Measurements from ENCODE around the gene SSH2. TPM values are rescaled to one million over a fixed set of nuclear protein-coding genes. Genes with fewer than 3 reads are reported as not detected.

SSH2 gene
- total and polyA plus RNA-seq, 2 experiments from 2014 or later = 32.4 to 43.2 TPM

GRCh38 chr17:29827179-29827578 is 102.8 kb downstream of the SSH2 start:
- no peak for DNase-seq (ENCODE audit: low read depth in 1 of 2, low spot score in 1 of 2)
- peak overlapping the region; percentile 36 for H3K27ac ChIP-seq
- H3K9me3 ChIP-seq (ENCODE audit: low read depth) = no peaks in the 10 kb centered on the region
- no peaks in the 10 kb centered on the region for H3K27me3 ChIP-seq
- TF ChIP-seq, protein P1, sequence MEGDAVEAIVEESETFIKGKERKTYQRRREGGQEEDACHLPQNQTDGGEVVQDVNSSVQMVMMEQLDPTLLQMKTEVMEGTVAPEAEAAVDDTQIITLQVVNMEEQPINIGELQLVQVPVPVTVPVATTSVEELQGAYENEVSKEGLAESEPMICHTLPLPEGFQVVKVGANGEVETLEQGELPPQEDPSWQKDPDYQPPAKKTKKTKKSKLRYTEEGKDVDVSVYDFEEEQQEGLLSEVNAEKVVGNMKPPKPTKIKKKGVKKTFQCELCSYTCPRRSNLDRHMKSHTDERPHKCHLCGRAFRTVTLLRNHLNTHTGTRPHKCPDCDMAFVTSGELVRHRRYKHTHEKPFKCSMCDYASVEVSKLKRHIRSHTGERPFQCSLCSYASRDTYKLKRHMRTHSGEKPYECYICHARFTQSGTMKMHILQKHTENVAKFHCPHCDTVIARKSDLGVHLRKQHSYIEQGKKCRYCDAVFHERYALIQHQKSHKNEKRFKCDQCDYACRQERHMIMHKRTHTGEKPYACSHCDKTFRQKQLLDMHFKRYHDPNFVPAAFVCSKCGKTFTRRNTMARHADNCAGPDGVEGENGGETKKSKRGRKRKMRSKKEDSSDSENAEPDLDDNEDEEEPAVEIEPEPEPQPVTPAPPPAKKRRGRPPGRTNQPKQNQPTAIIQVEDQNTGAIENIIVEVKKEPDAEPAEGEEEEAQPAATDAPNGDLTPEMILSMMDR (IDR thresholded peaks at IDR 0.05; ENCODE audit: low read depth, low read length) = no peak
- no peaks in the 10 kb centered on the region for H3K36me3 ChIP-seq
- no peak overlapping the region for H3K4me3 ChIP-seq
- H3K4me1 ChIP-seq (ENCODE audit: low read depth) = peaks cover 12% of the 10 kb centered on the region

DNA sequence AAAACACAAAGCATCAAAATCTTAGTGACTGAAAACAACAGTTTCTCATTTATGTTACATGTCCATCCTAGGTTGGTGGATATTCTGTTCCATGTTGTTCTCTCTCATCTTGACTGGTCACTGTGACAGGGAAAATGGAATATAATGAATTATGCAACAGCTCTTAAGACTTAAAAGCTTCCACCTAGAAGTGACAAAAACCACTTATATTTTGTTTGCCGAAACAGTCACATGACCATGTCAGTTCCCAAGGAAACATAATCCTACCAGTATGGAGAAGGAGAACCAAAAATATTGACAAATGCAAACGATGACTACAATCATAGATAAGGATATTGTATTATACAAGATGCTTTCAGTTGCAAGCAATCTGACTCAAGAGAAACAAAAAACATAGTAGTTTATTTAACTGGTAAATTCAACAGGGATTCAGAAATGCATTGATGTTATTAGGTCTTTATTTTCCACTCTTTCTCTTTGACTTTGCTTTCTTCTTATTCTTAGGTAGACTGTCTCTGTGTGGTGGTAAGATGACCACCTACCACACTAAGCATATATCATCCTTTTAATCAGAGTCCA is 103.8 kb downstream of the SSH2 start:
- no peak for DNase-seq (ENCODE audit: low read depth in 1 of 2, low spot score in 1 of 2)
- Histone ChIP-seq H3K4me1 (ENCODE audit: low read depth) (peaks cover 12% of the 10 kb centered on the region), H3K36me3 (no peaks in the 10 kb centered on the region), H3K27ac (no peak overlapping the region), H3K4me3 (no peak overlapping the region), H3K27me3 (no peaks in the 10 kb centered on the region), H3K9me3 (ENCODE audit: low read depth) (no peaks in the 10 kb centered on the region)
- TF ChIP-seq, protein P1 (IDR thresholded peaks at IDR 0.05; ENCODE audit: low read depth, low read length) = no peak

DNA sequence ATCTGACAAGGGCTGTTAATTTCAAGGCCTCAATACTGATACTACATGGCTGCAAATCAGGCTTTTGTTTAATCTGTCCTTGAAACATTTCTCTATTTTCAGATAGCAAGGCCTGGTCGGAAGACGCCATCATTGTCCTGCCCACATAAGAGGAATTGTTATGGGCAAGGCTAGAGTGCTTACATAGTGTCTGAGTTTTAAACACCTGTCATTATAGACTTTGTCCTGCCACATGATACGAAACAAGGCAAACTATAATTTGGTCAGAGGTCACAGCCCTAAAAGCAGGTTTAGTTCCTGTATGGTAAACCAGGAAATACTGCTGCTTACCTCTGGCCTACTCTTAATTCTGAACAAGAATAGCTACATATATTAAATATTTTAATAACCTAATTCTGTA is 104.4 kb downstream of the SSH2 start:
- H3K4me1 ChIP-seq (ENCODE audit: low read depth) = peaks cover 12% of the 10 kb centered on the region
- H3K9me3 ChIP-seq (ENCODE audit: low read depth) = no peaks in the 10 kb centered on the region
- no peak overlapping the region for H3K27ac ChIP-seq
- H3K36me3 ChIP-seq = no peaks in the 10 kb centered on the region
- no peak overlapping the region for H3K4me3 ChIP-seq
- no peaks in the 10 kb centered on the region for H3K27me3 ChIP-seq
- TF ChIP-seq, protein P1 (IDR thresholded peaks at IDR 0.05; ENCODE audit: low read depth, low read length) = no peak
- DNase-seq (ENCODE audit: low read depth in 1 of 2, low spot score in 1 of 2) = no peak

DNA sequence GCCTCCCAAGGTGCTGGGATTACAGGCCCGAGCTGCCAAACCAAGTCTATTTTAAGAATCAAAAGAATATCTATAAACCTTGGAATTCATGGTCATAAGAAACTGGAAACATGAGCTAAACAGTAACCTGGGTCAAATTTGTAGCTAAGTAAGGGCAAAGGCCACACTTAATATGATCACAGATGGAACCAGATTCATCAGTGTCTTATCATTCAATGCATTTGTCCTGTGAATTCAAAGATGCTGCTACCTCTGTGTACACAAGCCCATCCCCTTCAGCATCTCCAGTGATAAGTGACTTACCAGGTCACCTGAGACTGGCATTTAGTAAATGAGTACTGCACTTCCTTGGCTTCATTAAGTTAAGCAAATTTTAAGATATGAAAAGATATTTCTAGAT is 108.1 kb downstream of the SSH2 start:
- Histone ChIP-seq H3K4me3 (no peak overlapping the region), H3K27me3 (no peaks in the 10 kb centered on the region), H3K27ac (no peak overlapping the region), H3K36me3 (no peaks in the 10 kb centered on the region), H3K4me1 (ENCODE audit: low read depth) (peaks cover 5% of the 10 kb centered on the region), H3K9me3 (ENCODE audit: low read depth) (no peaks in the 10 kb centered on the region)
- DNase-seq (ENCODE audit: low read depth in 1 of 2, low spot score in 1 of 2) = no peak
- TF ChIP-seq, protein P1 (IDR thresholded peaks at IDR 0.05; ENCODE audit: low read depth, low read length) = no peak

GRCh38 chr17:29820425-29820824 is 109.6 kb downstream of the SSH2 start:
- H3K4me1 ChIP-seq (ENCODE audit: low read depth) = peaks cover 4% of the 10 kb centered on the region
- DNase-seq (ENCODE audit: low read depth in 1 of 2, low spot score in 1 of 2) = no peak
- H3K27me3 ChIP-seq = no peaks in the 10 kb centered on the region
- no peak overlapping the region for H3K27ac ChIP-seq
- H3K9me3 ChIP-seq (ENCODE audit: low read depth) = no peaks in the 10 kb centered on the region
- H3K36me3 ChIP-seq = no peaks in the 10 kb centered on the region
- TF ChIP-seq, protein P1 (IDR thresholded peaks at IDR 0.05; ENCODE audit: low read depth, low read length) = no peak
- H3K4me3 ChIP-seq = no peak overlapping the region
